Myocyte (in vitro differentiated cells): Measurements from ENCODE around the gene MARCO. TPM values are rescaled to one million over a fixed set of nuclear protein-coding genes. Genes with fewer than 3 reads are reported as not detected.
"Not testable (repeated sequence)": the region's sequence is repeated elsewhere in the genome, so short reads cannot be mapped to it uniquely, and the experiment has no call there.

ENCODE experiments used
- DNase-seq: peaks from one replicate; pipeline ENCODE4 v3.0.0-alpha.2; 2012; ENCODE audit warnings: low read depth
- total RNA-seq: library from RNA; depleted of rRNA; stranded (reverse); fragments of >200 nt; gene quantifications from 2 replicates; pipeline ENCODE4 v1.2.3, GENCODE V29; 2014

MARCO gene
- total RNA-seq, 1 donor from 2014 or later, result not detected

- not testable (repeated sequence) for DNase-seq
These were observed 61.9 kb downstream of the MARCO start for GRCh38 chr2:119003856-119004255.

GRCh38 chr2:119004602-119005001 is 62.6 kb downstream of the MARCO start:
- DNase-seq, result peak; percentile 35

- DNase-seq, result peak; percentile 91
These were observed 63.1 kb downstream of the MARCO start for GRCh38 chr2:119005051-119005450.

GRCh38 chr2:119005555-119005954 is 63.6 kb downstream of the MARCO start:
- peak; percentile 89 for DNase-seq

GRCh38 chr2:119006441-119006840 is 64.4 kb downstream of the MARCO start:
- DNase-seq, result no peak

- no peak for DNase-seq
These were observed 66.1 kb downstream of the MARCO start for GRCh38 chr2:119008108-119008507.

GRCh38 chr2:119009110-119009509 is 67.1 kb downstream of the MARCO start:
- DNase-seq, result no peak

GRCh38 chr2:119010336-119010735 is 68.3 kb downstream of the MARCO start:
- DNase-seq, result no peak

- peak; percentile 70 for DNase-seq
These were observed 69.3 kb downstream of the MARCO start for GRCh38 chr2:119011162-119011909.

GRCh38 chr2:119011910-119012209 is 69.9 kb downstream of the MARCO start:
- DNase-seq, result no peak

GRCh38 chr2:119012345-119013301 is 70.6 kb downstream of the MARCO start:
- no peak for DNase-seq

- DNase-seq, result no peak
These were observed 71.7 kb downstream of the MARCO start for GRCh38 chr2:119013671-119014070.

- DNase-seq, result no peak
These were observed 73.9 kb downstream of the MARCO start for GRCh38 chr2:119015845-119016244.

GRCh38 chr2:119019521-119019920 is 77.5 kb downstream of the MARCO start:
- DNase-seq, result no peak

- DNase-seq, result no peak
These were observed 80.7 kb downstream of the MARCO start for GRCh38 chr2:119022678-119023077.

GRCh38 chr2:119023534-119023933 is 81.5 kb downstream of the MARCO start:
- no peak for DNase-seq

GRCh38 chr2:119024152-119024551 is 82.2 kb downstream of the MARCO start:
- DNase-seq, result no peak

GRCh38 chr2:119024568-119024967 is 82.6 kb downstream of the MARCO start:
- no peak for DNase-seq

- DNase-seq, result peak; percentile 80
These were observed 83.0 kb downstream of the MARCO start for GRCh38 chr2:119025013-119025412.

GRCh38 chr2:119025762-119026351 is 83.9 kb downstream of the MARCO start:
- DNase-seq, result no peak

- no peak for DNase-seq
These were observed 84.9 kb downstream of the MARCO start for GRCh38 chr2:119026890-119027289.
